Neural progenitor cell (in vitro differentiated cells): Measurements from ENCODE around the gene ZNF581. TPM values are rescaled to one million over a fixed set of nuclear protein-coding genes. Genes with fewer than 3 reads are reported as not detected.

Experiments
- DNase-seq: peaks from one replicate; pipeline ENCODE4 v3.0.0-alpha.2; 2016; ENCODE audit warnings: low spot score
- H2AFZ ChIP-seq: fragments of 200-600 bp; sonication (generic); replicated peaks from 2 replicates; pipeline ENCODE4 v1.6.1; 2016; ENCODE audit warnings: antibody characterized with exemption
- H3F3A ChIP-seq: fragments of 200-600 bp; sonication (generic); 2 replicates; pipeline ENCODE4 v1.6.1; 2016; ENCODE audit warnings: antibody characterized with exemption, low read depth
- H3K27ac ChIP-seq: fragments of 200-600 bp; sonication (generic); 2 replicates; pipeline ENCODE4 v1.5.1; 2016; ENCODE audit warnings: mild to moderate bottlenecking
- H3K27me3 ChIP-seq: fragments of 200-600 bp; sonication (generic); 2 replicates; pipeline ENCODE4 v1.6.1; 2016; ENCODE audit warnings: mild to moderate bottlenecking, moderate library complexity
- H3K36me3 ChIP-seq: fragments of 200-600 bp; sonication (generic); 2 replicates; pipeline ENCODE4 v1.5.1; 2016
- H3K4me1 ChIP-seq: fragments of 200-600 bp; sonication (generic); 2 replicates; pipeline ENCODE4 v1.6.1; 2016; ENCODE audit warnings: mixed run types
- H3K4me2 ChIP-seq: fragments of 200-600 bp; sonication (generic); 2 replicates; pipeline ENCODE4 v1.6.1; 2016
- H3K4me3 ChIP-seq: fragments of 200-600 bp; sonication (generic); 2 replicates; pipeline ENCODE4 v1.5.1; 2016
- H3K79me2 ChIP-seq: fragments of 200-600 bp; sonication (generic); 2 replicates; pipeline ENCODE4 v1.6.1; 2016; ENCODE audit warnings: low read depth
- H3K9ac ChIP-seq: fragments of 200-600 bp; sonication (generic); 2 replicates; pipeline ENCODE4 v1.6.1; 2016
- H3K9me3 ChIP-seq: fragments of 200-600 bp; sonication (generic); 2 replicates; pipeline ENCODE4 v1.5.1; 2016; ENCODE audit warnings: low read depth
- H4K20me1 ChIP-seq: fragments of 200-600 bp; sonication (generic); 2 replicates; pipeline ENCODE4 v1.6.1; 2016; ENCODE audit warnings: low read depth
- H3K27ac Mint-ChIP-seq: 3 replicates; pipeline ENCODE4 v1.8.0; 2021; ENCODE audit warnings: mixed read lengths
- H3K27me3 Mint-ChIP-seq: 2 replicates; pipeline ENCODE4 v1.8.0; 2022; ENCODE audit warnings: low read depth, mild to moderate bottlenecking, inconsistent platforms, moderate library complexity, mixed read lengths; ENCODE audit not compliant: insufficient read depth
- H3K36me3 Mint-ChIP-seq: 3 replicates; pipeline ENCODE4 v1.8.0; 2021; ENCODE audit warnings: mixed read lengths
- H3K4me1 Mint-ChIP-seq: 3 replicates; pipeline ENCODE4 v1.8.0; 2021; ENCODE audit warnings: mixed read lengths
- H3K4me3 Mint-ChIP-seq: 3 replicates; pipeline ENCODE4 v1.8.0; 2021; ENCODE audit warnings: mild to moderate bottlenecking, moderate library complexity, mixed read lengths
- H3K9me3 Mint-ChIP-seq: 3 replicates; pipeline ENCODE4 v1.8.0; 2020; ENCODE audit warnings: mixed read lengths
- CTCF ChIP-seq: fragments of 200-600 bp; sonication (generic); IDR thresholded peaks from 2 replicates; pipeline ENCODE4 v1.5.1; 2017; ENCODE audit warnings: antibody characterized with exemption, mild to moderate bottlenecking
- EZH2 ChIP-seq: fragments of 200-600 bp; sonication (generic); IDR thresholded peaks from 2 replicates; pipeline ENCODE4 v1.6.1; 2017; ENCODE audit warnings: antibody characterized with exemption, mild to moderate bottlenecking, moderate library complexity
- EZH2phosphoT487 ChIP-seq: fragments of 200-600 bp; sonication (generic); IDR thresholded peaks from 2 replicates; pipeline ENCODE4 v1.6.1; 2017; ENCODE audit warnings: antibody characterized with exemption
- total RNA-seq: library from RNA; depleted of rRNA; stranded (reverse); fragments of >200 nt; gene quantifications from 2 replicates; pipeline ENCODE4 v1.2.3, GENCODE V29; 2015; ENCODE audit warnings: low replicate concordance

The ZNF581 gene
- total RNA-seq, 1 donor from 2014 or later = 12.2 TPM

- no peak overlapping the region for H3K27ac Mint-ChIP-seq
- TF ChIP-seq EZH2 = no peak
- TF ChIP-seq EZH2phosphoT487 = no peak
- TF ChIP-seq CTCF = no peak
- H3K36me3 Mint-ChIP-seq = peaks cover 16% of the 10 kb centered on the region
- no peaks in the 10 kb centered on the region for H3K36me3 ChIP-seq
- peaks cover 87% of the 10 kb centered on the region for H4K20me1 ChIP-seq
- no peaks in the 10 kb centered on the region for H3K27me3 ChIP-seq
- H3K27me3 Mint-ChIP-seq = peaks cover 8% of the 10 kb centered on the region
- peak overlapping the region; percentile 18 for H3K4me3 Mint-ChIP-seq
- H3F3A ChIP-seq = peaks cover 46% of the 10 kb centered on the region
- H3K27ac ChIP-seq = no peak overlapping the region
- peaks cover 23% of the 10 kb centered on the region for H3K4me1 Mint-ChIP-seq
- no peak overlapping the region for H3K4me2 ChIP-seq
- no peak for DNase-seq
- H3K9me3 ChIP-seq = no peaks in the 10 kb centered on the region
- peaks cover 84% of the 10 kb centered on the region for H3K79me2 ChIP-seq
- H3K4me3 ChIP-seq = no peak overlapping the region
- no peak overlapping the region for H2AFZ ChIP-seq
- no peak overlapping the region for H3K9ac ChIP-seq
- no peaks in the 10 kb centered on the region for H3K9me3 Mint-ChIP-seq
- H3K4me1 ChIP-seq = peaks cover 9% of the 10 kb centered on the region
Measured at GRCh38 chr19:55669418-55670279, 26.2 kb downstream of the ZNF581 start.

DNA sequence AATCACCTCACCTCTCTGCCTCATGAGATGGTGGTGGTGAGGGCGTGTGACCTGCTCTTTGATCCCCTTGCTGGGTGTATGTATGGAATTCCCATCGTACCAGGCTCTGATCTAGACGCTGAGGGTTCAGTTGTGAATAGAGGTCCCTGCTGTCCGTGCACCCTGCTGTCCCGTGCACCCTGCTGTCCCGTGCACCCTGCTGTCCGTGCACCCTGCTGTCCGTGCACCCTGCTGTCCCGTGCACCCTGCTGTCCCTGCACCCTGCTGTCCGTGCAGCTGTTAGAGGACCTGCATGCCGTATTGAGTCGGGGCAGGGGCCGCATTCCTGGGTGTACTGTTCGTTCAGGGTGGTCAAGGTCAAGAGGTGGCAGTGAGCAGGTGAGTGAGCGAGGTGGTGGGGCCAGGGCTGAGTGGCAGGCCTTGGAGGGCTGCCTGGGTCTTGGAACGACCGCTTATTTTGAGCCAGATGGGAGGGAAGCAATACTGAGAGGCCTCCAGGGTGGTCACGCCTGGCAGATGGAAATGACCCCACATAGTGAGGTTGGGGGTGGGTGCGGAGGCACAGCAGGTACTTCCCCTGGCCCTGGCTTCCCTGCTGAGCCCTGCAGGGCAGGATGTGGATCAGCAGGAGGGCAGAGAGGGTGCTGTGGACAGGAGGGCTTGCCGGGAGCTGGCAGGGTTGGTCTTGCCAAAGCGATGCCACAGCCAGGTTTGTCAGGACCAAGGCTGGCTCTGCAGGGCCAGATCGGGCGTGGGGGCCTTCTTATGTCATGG lies 27.0 kb downstream of the ZNF581 start:
- peak overlapping the region; percentile 67 for H3K4me3 Mint-ChIP-seq

GRCh38 chr19:55671054-55671378 lies 27.6 kb downstream of the ZNF581 start:
- no peak for DNase-seq
- peaks cover 18% of the 10 kb centered on the region for H3K36me3 Mint-ChIP-seq
- peaks cover 11% of the 10 kb centered on the region for H3K27me3 Mint-ChIP-seq
- H3K4me3 Mint-ChIP-seq = peak overlapping the region; percentile 67
- Histone ChIP-seq H3K9me3 (no peaks in the 10 kb centered on the region), H3K4me1 (peaks cover 11% of the 10 kb centered on the region), H3K27ac (peak overlapping the region; percentile 20), H3K9ac (no peak overlapping the region), H2AFZ (no peak overlapping the region), H3K4me3 (no peak overlapping the region), H3K27me3 (no peaks in the 10 kb centered on the region), H3F3A (peaks cover 46% of the 10 kb centered on the region), H3K79me2 (peaks cover 81% of the 10 kb centered on the region), H4K20me1 (peaks cover 85% of the 10 kb centered on the region), H3K4me2 (no peak overlapping the region), H3K36me3 (no peaks in the 10 kb centered on the region)
- TF ChIP-seq EZH2phosphoT487 = no peak
- TF ChIP-seq CTCF = no peak
- TF ChIP-seq EZH2 = no peak
- no peak overlapping the region for H3K27ac Mint-ChIP-seq
- peaks cover 29% of the 10 kb centered on the region for H3K4me1 Mint-ChIP-seq
- H3K9me3 Mint-ChIP-seq = no peaks in the 10 kb centered on the region

More for the DNA sequence above, 27.0 kb downstream of the ZNF581 start:
- H3K27me3 ChIP-seq = no peaks in the 10 kb centered on the region
- Mint-ChIP-seq H3K27me3 (peaks cover 9% of the 10 kb centered on the region), H3K9me3 (no peaks in the 10 kb centered on the region), H3K4me1 (peaks cover 24% of the 10 kb centered on the region), H3K36me3 (peaks cover 17% of the 10 kb centered on the region), H3K27ac (no peak overlapping the region)
- H2AFZ ChIP-seq = no peak overlapping the region
- no peak overlapping the region for H3K4me2 ChIP-seq
- H3K27ac ChIP-seq = peak overlapping the region; percentile 20
- no peaks in the 10 kb centered on the region for H3K9me3 ChIP-seq
- peaks cover 85% of the 10 kb centered on the region for H4K20me1 ChIP-seq
- H3K9ac ChIP-seq = no peak overlapping the region
- no peaks in the 10 kb centered on the region for H3K36me3 ChIP-seq
- H3K79me2 ChIP-seq = peaks cover 81% of the 10 kb centered on the region
- DNase-seq = peak; percentile 27
- TF ChIP-seq EZH2phosphoT487 (no peak), CTCF (no peak), EZH2 (no peak)
- H3K4me1 ChIP-seq = peaks cover 9% of the 10 kb centered on the region
- H3K4me3 ChIP-seq = no peak overlapping the region
- H3F3A ChIP-seq = peaks cover 46% of the 10 kb centered on the region
